ENCODE data around the gene CACNA1B.

Gene CACNA1B

GRCh38 chr9:137924169-137924568 is 46.6 kb downstream of the CACNA1B start:
- DNase-seq, result no peak

GRCh38 chr9:137924761-137925369 is 47.3 kb downstream of the CACNA1B start:
- no peak for DNase-seq

- no peak for DNase-seq
These were observed 66.1 kb downstream of the CACNA1B start for GRCh38 chr9:137943655-137944054.

GRCh38 chr9:137945581-137945980 is 68.0 kb downstream of the CACNA1B start:
- no peak for DNase-seq

- no peak for DNase-seq
These were observed 69.4 kb downstream of the CACNA1B start for GRCh38 chr9:137946993-137947392.

GRCh38 chr9:137948642-137949041 is 71.1 kb downstream of the CACNA1B start:
- DNase-seq, result no peak

- no peak for DNase-seq
These were observed 71.7 kb downstream of the CACNA1B start for GRCh38 chr9:137949260-137949659.

GRCh38 chr9:137951107-137951506 is 73.5 kb downstream of the CACNA1B start:
- DNase-seq, result no peak

GRCh38 chr9:137951597-137952490 is 74.3 kb downstream of the CACNA1B start:
- DNase-seq, result no peak

GRCh38 chr9:137952976-137953666 is 75.5 kb downstream of the CACNA1B start:
- DNase-seq, result no peak

GRCh38 chr9:137953683-137954438 is 76.3 kb downstream of the CACNA1B start:
- DNase-seq, result no peak

GRCh38 chr9:137955224-137955570 is 77.6 kb downstream of the CACNA1B start:
- no peak for DNase-seq

- DNase-seq, result no peak
These were observed 78.0 kb downstream of the CACNA1B start for GRCh38 chr9:137955586-137955985.

GRCh38 chr9:137956039-137956438 is 78.5 kb downstream of the CACNA1B start:
- no peak for DNase-seq

- DNase-seq, result no peak
These were observed 79.3 kb downstream of the CACNA1B start for GRCh38 chr9:137956688-137957385.

GRCh38 chr9:137959641-137960411 is 82.2 kb downstream of the CACNA1B start:
- no peak for DNase-seq

GRCh38 chr9:137960496-137960895 is 82.9 kb downstream of the CACNA1B start:
- DNase-seq, result no peak

GRCh38 chr9:137963525-137963924 is 85.9 kb downstream of the CACNA1B start:
- DNase-seq, result no peak

GRCh38 chr9:137965177-137965795 is 87.7 kb downstream of the CACNA1B start:
- no peak for DNase-seq

GRCh38 chr9:137967280-137967953 is 89.8 kb downstream of the CACNA1B start:
- no peak for DNase-seq

- DNase-seq, result no peak
These were observed 90.7 kb downstream of the CACNA1B start for GRCh38 chr9:137968235-137968634.

Measured in NCI-H1694 treated with DMSO at 0.1 percent for 48 hours (cell line).